Heart left ventricle (tissue), 16 donors: ENCODE data around the gene EPC2. TPM values are rescaled to one million over a fixed set of nuclear protein-coding genes. Genes with fewer than 3 reads are reported as not detected.

Experiments used
- ATAC-seq, 4 donors: fragments of 200-7000 bp; cut with Tn5 transposase; one replicate each; pipeline ENCODE4 v1.9.1; 2020 to 2022; ENCODE audit warnings: moderate library complexity in 4 of 4, mild to moderate bottlenecking in 3 of 4, moderate number of reproducible peaks in 1 of 4
- DNase-seq, 5 donors: peaks; one replicate each; pipeline ENCODE4 v3.0.0-alpha.2; 2020
- H3K27ac ChIP-seq, 12 donors: fragments of 200-600 bp; sonication (generic) in 4 of 12; one replicate each; pipeline versions ENCODE4 v1.5.0 to v1.8.0; 2016 to 2022; ENCODE audit warnings: mild to moderate bottlenecking in 2 of 12
- H3K27me3 ChIP-seq, 9 donors: fragments of 200-600 bp; sonication (generic) in 2 of 9; one replicate each; pipeline versions ENCODE4 v1.5.1 to v1.8.0; 2016 to 2022; ENCODE audit warnings: mild to moderate bottlenecking in 3 of 9
- H3K36me3 ChIP-seq, 9 donors: fragments of 200-600 bp; sonication (generic) in 2 of 9; one replicate each; pipeline versions ENCODE4 v1.5.0 to v1.8.0; 2018 to 2022; ENCODE audit warnings: mild to moderate bottlenecking in 2 of 9
- H3K4me1 ChIP-seq, 12 donors: fragments of 200-600 bp; sonication (generic) in 4 of 12; one replicate each; pipeline versions ENCODE4 v1.5.0 to v1.8.0; 2016 to 2022; ENCODE audit warnings: mild to moderate bottlenecking in 3 of 12
- H3K4me3 ChIP-seq, 12 donors: fragments of 200-600 bp; sonication (generic) in 4 of 12; one replicate each; pipeline versions ENCODE4 v1.5.0 to v1.8.0; 2017 to 2022; ENCODE audit warnings: mild to moderate bottlenecking in 9 of 12, moderate library complexity in 4 of 12
- H3K9me3 ChIP-seq, 12 donors: fragments of 200-600 bp; sonication (generic) in 4 of 12; one replicate each; pipeline versions ENCODE4 v1.5.0 to v1.8.0; 2016 to 2022; ENCODE audit warnings: mild to moderate bottlenecking in 1 of 12
- CTCF ChIP-seq, 12 donors: fragments of 200-600 bp; sonication (generic) in 4 of 12; IDR thresholded peaks; one replicate each; pipeline versions ENCODE4 v1.5.0 to v1.8.0; 2018 to 2022; ENCODE audit warnings: antibody characterized with exemption in 12 of 12, mild to moderate bottlenecking in 5 of 12
- POLR2A ChIP-seq, 2 donors: fragments of 450-650 bp; IDR thresholded peaks; one replicate each; pipeline ENCODE4 v1.6.1; 2017; ENCODE audit warnings: antibody characterized with exemption in 2 of 2, mild to moderate bottlenecking in 2 of 2, moderate library complexity in 2 of 2
- WGBS, 4 donors: extraction: QIAGEN DNeasy Blood & Tissue Kit in 2 of 4; methylation state at CpG; one replicate each; pipeline versions ENCODE4 v1.1.5 to v1.1.7; 2013 to 2018; 5-methylcytosine and 5-hydroxymethylcytosine counted together
- intact Hi-C, 10 donors: fragments of 100-400 bp; cut with DNase I; formaldehyde crosslinking; loops; one replicate each; pipeline versions ENCODE4 v1.11.1 to v1.14.2; 2022
- polyA plus RNA-seq, 2 donors: library from polyadenylated mRNA; stranded (reverse); fragments of 200-250 nt; gene quantifications; one replicate each; pipeline ENCODE4 v1.2.3, GENCODE V29; 2013
- total RNA-seq, 9 donors: library from RNA; depleted of rRNA in 2 of 9; stranded (reverse); fragments of >200 nt in 2 of 9; fragmentation: NEBNext Ultra II Directional in 3 of 9; extraction: Animal tissue kit (Norgen Biotek cat#: 25700) in 3 of 9; gene quantifications; one replicate each; pipeline versions ENCODE4 v1.1.0 to v1.2.4, GENCODE V29; 2016 to 2023
- donor health status: ischemic (EF 13 %, LVEDD 7.1; RV severe dilation, severe dysfunction).
- donor health status: healthy with polysubstance abuse.
- donor health status: DM: no; HTN: yes; CAD: no.
- donor health status: DM: no; HTN: no; CAD: no.
- donor health status: ischemic (EF 25% LVEDD 6.9; RV normal size, moderate dysfunction).
- donor health status: ischemic (EF 25% LVEDD 5.7; RV mildly dilated, moderate dysfunction).
- donor health status: healthy.
- donor health status: DM: yes; HTN: yes; CAD: no.
- donor health status: ischemic (EF 35%, LVEDD 5.7; RV mildly dilated, moderate dysfunction).
- donor health status: nonischemic (EF 11% LVEDD 7.7; RV severe dilation, severe dysfunction).
- donor health status: DM: yes; HTN: yes; CAD: no.
- donor health status: PGD.
- donor health status: ischemic (EF 29% LVEDD 5.4; RV normal size, mild dysfunction).
- donor health status: nonischemic (EF 23%, LVEDD 6.1; RV moderate dilation, normal function).

EPC2 gene
- total and polyA plus RNA-seq, 11 donors = 5.6 to 27.1 (median 19.3) TPM

- H3K9me3 ChIP-seq = peaks cover 0 to 8% (median 0%) of the 10 kb centered on the region in 12 donors
- no peaks in the 10 kb centered on the region for H3K36me3 ChIP-seq
- H3K4me3 ChIP-seq = no peak overlapping the region
- 79 to 91% (median 83%) methylated on average over 2 of the region's 2 CpGs for WGBS, 4 donors
- ATAC-seq (no peak), DNase-seq (no peak)
- intact Hi-C loops = no loop called here
- no peaks in the 10 kb centered on the region for H3K27me3 ChIP-seq
- no peak for TF ChIP-seq POLR2A (IDR thresholded peaks at IDR 0.05)
- TF ChIP-seq CTCF (IDR thresholded peaks at IDR 0.05) = no peak
- no peaks in the 10 kb centered on the region for H3K4me1 ChIP-seq
- H3K27ac ChIP-seq = no peak overlapping the region
Measured at GRCh38 chr2:148802448-148803220, 158.1 kb downstream of the EPC2 start.

GRCh38 chr2:148810081-148810480, 165.5 kb downstream of the EPC2 start:
- Histone ChIP-seq H3K4me1 (peaks cover 0 to 25% (median 11%) of the 10 kb centered on the region in 12 donors), H3K27me3 (no peaks in the 10 kb centered on the region), H3K27ac (no peak overlapping the region), H3K9me3 (peaks cover 0 to 8% (median 0%) of the 10 kb centered on the region in 12 donors), H3K36me3 (no peaks in the 10 kb centered on the region), H3K4me3 (no peak overlapping the region)
- no peak for DNase-seq
- WGBS, 4 donors = 92 to 97% (median 94%) methylated on average over 5 of the region's 5 CpGs
- ATAC-seq = no peak
- intact Hi-C loops = loop anchor here in 1 of 10 donors (10.0 kb wide), 1 partner anchor 165 kb away; the partner anchor contains the start of gene EPC2
- TF ChIP-seq CTCF (IDR thresholded peaks at IDR 0.05) (no peak), POLR2A (IDR thresholded peaks at IDR 0.05) (no peak)

GRCh38 chr2:148812306-148812705, 167.8 kb downstream of the EPC2 start:
- intact Hi-C loops = loop anchor here in 1 of 10 donors (10.0 kb wide), 1 partner anchor 168 kb away; the partner anchor contains the start of gene EPC2
- Histone ChIP-seq H3K36me3 (no peaks in the 10 kb centered on the region), H3K27ac (peak overlapping the region in 1 of 12 donors; percentile 15), H3K9me3 (no peaks in the 10 kb centered on the region), H3K27me3 (no peaks in the 10 kb centered on the region), H3K4me3 (no peak overlapping the region), H3K4me1 (peaks cover 0 to 34% (median 15%) of the 10 kb centered on the region in 12 donors)
- ATAC-seq (peak; percentile 32 to 76 (median 68)), DNase-seq (peak; percentile 28 to 73 (median 60))
- TF ChIP-seq POLR2A (IDR thresholded peaks at IDR 0.05) (no peak), CTCF (IDR thresholded peaks at IDR 0.05) (no peak)
- WGBS, 4 donors = 28 to 59% (median 38%) methylated on average over 4 to 6 of the region's 6 CpGs

GRCh38 chr2:148813603-148814065, 169.1 kb downstream of the EPC2 start:
- intact Hi-C loops = loop anchor here in 1 of 10 donors (10.0 kb wide), 1 partner anchor 169 kb away; the partner anchor contains the start of gene EPC2
- Histone ChIP-seq H3K27ac (no peak overlapping the region), H3K9me3 (no peaks in the 10 kb centered on the region), H3K4me3 (no peak overlapping the region), H3K36me3 (no peaks in the 10 kb centered on the region), H3K27me3 (no peaks in the 10 kb centered on the region), H3K4me1 (peaks cover 0 to 39% (median 15%) of the 10 kb centered on the region in 12 donors)
- DNase-seq (no peak), ATAC-seq (no peak)
- 80 to 91% (median 88%) methylated on average over 11 of the region's 11 CpGs for WGBS, 4 donors
- TF ChIP-seq CTCF (IDR thresholded peaks at IDR 0.05) (no peak), POLR2A (IDR thresholded peaks at IDR 0.05) (no peak)
